ENCODE data around the gene BTNL8.

BTNL8 gene

GRCh38 chr5:180910735-180911134, 11.8 kb downstream of the BTNL8 start:
- Histone ChIP-seq H3K27me3 (ENCODE audit: insufficient read depth, low read length) (no peaks in the 10 kb centered on the region; the same call in 1 of the 2 replicates), H3K36me3 (ENCODE audit: insufficient read depth, low read length) (no peaks in the 10 kb centered on the region), H2AFZ (ENCODE audit: low read length) (no peak overlapping the region), H3K9me2 (ENCODE audit: low read depth, low read length) (no peaks in the 10 kb centered on the region), H3K27ac (ENCODE audit: low read depth, low read length, poor library complexity, severe bottlenecking) (no peak overlapping the region), H3K9me3 (ENCODE audit: low read length) (no peaks in the 10 kb centered on the region), H3K9ac (ENCODE audit: low read length) (no peak overlapping the region), H3K4me3 (ENCODE audit: low read depth, low read length, poor library complexity, severe bottlenecking) (no peak overlapping the region), H4K20me1 (ENCODE audit: insufficient read depth, low read length) (no peaks in the 10 kb centered on the region), H3K4me1 (ENCODE audit: insufficient read depth, low read length, severe bottlenecking) (peaks cover 5% of the 10 kb centered on the region), H3K79me2 (ENCODE audit: insufficient read depth, low read length) (no peaks in the 10 kb centered on the region), H3K4me2 (ENCODE audit: low read length) (no peak overlapping the region), H3F3A (ENCODE audit: insufficient read depth, low read length) (no peaks in the 10 kb centered on the region)
- TF ChIP-seq EZH2 (IDR thresholded peaks at IDR 0.05; ENCODE audit: borderline replicate concordance, low read length) = no peak
- no peak for TF ChIP-seq CTCF (IDR thresholded peaks at IDR 0.05; ENCODE audit: low read length)

- Histone ChIP-seq H2AFZ (ENCODE audit: low read length) (no peak overlapping the region), H3K4me1 (ENCODE audit: insufficient read depth, low read length, severe bottlenecking) (peaks cover 5% of the 10 kb centered on the region), H3K27me3 (ENCODE audit: insufficient read depth, low read length) (no peaks in the 10 kb centered on the region; the same call in 1 of the 2 replicates), H3K27ac (ENCODE audit: low read depth, low read length, poor library complexity, severe bottlenecking) (no peak overlapping the region), H3K4me2 (ENCODE audit: low read length) (no peak overlapping the region), H3K79me2 (ENCODE audit: insufficient read depth, low read length) (no peaks in the 10 kb centered on the region), H4K20me1 (ENCODE audit: insufficient read depth, low read length) (no peaks in the 10 kb centered on the region), H3K9me2 (ENCODE audit: low read depth, low read length) (no peaks in the 10 kb centered on the region), H3K9me3 (ENCODE audit: low read length) (no peaks in the 10 kb centered on the region), H3K4me3 (ENCODE audit: low read depth, low read length, poor library complexity, severe bottlenecking) (no peak overlapping the region), H3F3A (ENCODE audit: insufficient read depth, low read length) (no peaks in the 10 kb centered on the region), H3K36me3 (ENCODE audit: insufficient read depth, low read length) (no peaks in the 10 kb centered on the region; the same call in 1 of the 2 replicates), H3K9ac (ENCODE audit: low read length) (no peak overlapping the region)
- TF ChIP-seq EZH2 (IDR thresholded peaks at IDR 0.05; ENCODE audit: borderline replicate concordance, low read length) = no peak
- TF ChIP-seq CTCF (IDR thresholded peaks at IDR 0.05; ENCODE audit: low read length) = no peak
Observed at GRCh38 chr5:180914646-180915045, 15.7 kb downstream of the BTNL8 start.

- H3K4me2 ChIP-seq (ENCODE audit: low read length) = no peak overlapping the region
- no peaks in the 10 kb centered on the region for H3K79me2 ChIP-seq (ENCODE audit: insufficient read depth, low read length)
- H3K27ac ChIP-seq (ENCODE audit: low read depth, low read length, poor library complexity, severe bottlenecking) = no peak overlapping the region
- no peak overlapping the region for H3K9ac ChIP-seq (ENCODE audit: low read length)
- H4K20me1 ChIP-seq (ENCODE audit: insufficient read depth, low read length) = no peaks in the 10 kb centered on the region
- H3K9me2 ChIP-seq (ENCODE audit: low read depth, low read length) = no peaks in the 10 kb centered on the region
- no peaks in the 10 kb centered on the region for H3F3A ChIP-seq (ENCODE audit: insufficient read depth, low read length)
- no peak for TF ChIP-seq CTCF (IDR thresholded peaks at IDR 0.05; ENCODE audit: low read length)
- no peak for TF ChIP-seq EZH2 (IDR thresholded peaks at IDR 0.05; ENCODE audit: borderline replicate concordance, low read length)
- no peaks in the 10 kb centered on the region; the same call in 1 of the 2 replicates for H3K36me3 ChIP-seq (ENCODE audit: insufficient read depth, low read length)
- no peaks in the 10 kb centered on the region; the same call in 1 of the 2 replicates for H3K27me3 ChIP-seq (ENCODE audit: insufficient read depth, low read length)
- no peak overlapping the region for H3K4me3 ChIP-seq (ENCODE audit: low read depth, low read length, poor library complexity, severe bottlenecking)
- H3K4me1 ChIP-seq (ENCODE audit: insufficient read depth, low read length, severe bottlenecking) = no peaks in the 10 kb centered on the region
- H2AFZ ChIP-seq (ENCODE audit: low read length) = no peak overlapping the region
- no peaks in the 10 kb centered on the region for H3K9me3 ChIP-seq (ENCODE audit: low read length)
Observed at GRCh38 chr5:180915924-180916323, 17.0 kb downstream of the BTNL8 start.

All from OCI-LY1 (cell line).